Effector memory CD8-positive, alpha-beta T cell (primary cell): ENCODE data around the gene ARHGEF4.
"Not testable (repeated sequence)": the region's sequence is repeated elsewhere in the genome, so short reads cannot be mapped to it uniquely, and the experiment has no call there.

Experiments
- ATAC-seq: fragments of 150-1000 bp; cut with Tn5 transposase; replicated peaks from 2 replicates; pipeline ENCODE4 v1.10.0; 2021; ENCODE audit warnings: mild to moderate bottlenecking, moderate library complexity
- DNase-seq, 3 experiments: peaks; one replicate each; pipeline ENCODE4 v3.0.0; 2021
- H3K27ac Mint-ChIP-seq, 2 donors: one replicate each; pipeline ENCODE4 v1.8.0; 2022; ENCODE audit warnings: mild to moderate bottlenecking in 2 of 2, mixed read lengths in 2 of 2, moderate library complexity in 2 of 2
- H3K27me3 Mint-ChIP-seq, 2 donors: one replicate each; pipeline ENCODE4 v1.8.0; 2022; ENCODE audit warnings: mixed read lengths in 2 of 2
- H3K36me3 Mint-ChIP-seq: one replicate; pipeline ENCODE4 v1.8.0; 2022; ENCODE audit warnings: mild to moderate bottlenecking, moderate library complexity, mixed read lengths; ENCODE audit not compliant: insufficient read depth
- H3K4me1 Mint-ChIP-seq, 2 donors: one replicate each; pipeline ENCODE4 v1.8.0; 2022; ENCODE audit warnings: low read depth in 2 of 2, mixed read lengths in 2 of 2
- H3K4me3 Mint-ChIP-seq, 2 donors: one replicate each; pipeline ENCODE4 v1.8.0; 2022; ENCODE audit warnings: mild to moderate bottlenecking in 2 of 2, mixed read lengths in 2 of 2, moderate library complexity in 2 of 2
- H3K9me3 Mint-ChIP-seq, 2 donors: one replicate each; pipeline ENCODE4 v1.8.0; 2022; ENCODE audit warnings: mixed read lengths in 2 of 2

The ARHGEF4 gene

DNA sequence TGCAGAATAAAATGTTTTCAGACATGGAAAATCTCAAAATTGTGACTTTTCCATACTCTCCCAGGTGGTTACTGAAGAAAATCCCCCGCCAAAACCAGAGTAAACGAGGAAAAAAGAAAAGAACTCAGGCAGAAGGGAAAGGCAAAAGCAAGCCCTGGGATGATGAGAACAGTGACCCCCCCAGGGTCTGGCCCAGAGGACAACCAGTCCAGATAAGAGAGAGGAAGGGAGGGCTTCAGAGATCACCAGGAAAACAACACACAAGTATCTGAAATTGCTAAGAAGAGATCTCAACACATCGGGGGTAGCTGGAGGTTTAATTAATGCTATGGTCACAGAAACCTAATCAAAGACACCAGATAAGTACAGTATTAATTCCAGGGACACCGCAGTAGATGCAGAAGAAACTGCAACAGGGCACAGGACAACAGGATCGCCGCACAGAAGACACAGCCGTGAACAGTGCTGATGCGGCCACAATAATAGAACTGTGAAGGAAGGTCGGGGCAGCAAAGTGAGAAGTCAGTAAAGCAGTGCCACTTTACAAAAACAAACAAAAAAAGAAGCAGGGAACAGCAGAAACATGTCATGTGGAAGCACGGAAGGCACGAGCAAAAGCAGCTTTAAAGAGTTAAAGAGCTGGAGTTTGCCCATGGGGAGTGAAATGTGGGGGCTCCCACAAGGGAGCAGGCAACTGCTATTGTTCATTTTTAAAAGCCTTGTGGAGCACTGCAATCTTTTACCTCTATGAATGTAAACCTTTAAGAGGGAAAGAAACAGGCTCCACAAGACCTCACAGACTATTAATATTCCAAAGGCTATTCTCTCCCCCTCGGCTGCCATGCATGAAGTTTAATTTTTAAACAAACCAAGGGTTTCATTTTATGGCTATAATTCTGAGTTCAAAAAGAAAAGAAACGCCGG, 228.1 kb downstream of the ARHGEF4 start:
- Mint-ChIP-seq H3K4me1 (peaks cover 26 to 42% of the 10 kb centered on the region in 2 donors), H3K9me3 (no peaks in the 10 kb centered on the region), H3K4me3 (peak overlapping the region in 1 of 2 donors; percentile 9), H3K27ac (peak overlapping the region in 1 of 2 donors; percentile 37), H3K36me3 (peaks cover 70% of the 10 kb centered on the region), H3K27me3 (no peaks in the 10 kb centered on the region)
- no peak for DNase-seq
- no peak for ATAC-seq

- no peaks in the 10 kb centered on the region for H3K27me3 Mint-ChIP-seq
- H3K36me3 Mint-ChIP-seq, result peaks cover 70% of the 10 kb centered on the region
- H3K9me3 Mint-ChIP-seq, result no peaks in the 10 kb centered on the region
- H3K4me1 Mint-ChIP-seq, result peaks cover 29 to 36% of the 10 kb centered on the region in 2 donors
- DNase-seq (no peak), ATAC-seq (no peak)
- peak overlapping the region in 1 of 2 donors; percentile 69 for H3K27ac Mint-ChIP-seq
- no peak overlapping the region for H3K4me3 Mint-ChIP-seq
Measured at GRCh38 chr2:131067465-131068125, 230.9 kb downstream of the ARHGEF4 start.

- not testable (repeated sequence) for H3K27me3 Mint-ChIP-seq, ATAC-seq, H3K4me3 Mint-ChIP-seq, DNase-seq, H3K9me3 Mint-ChIP-seq
- Mint-ChIP-seq H3K27ac (peak overlapping the region in 1 of 2 donors; percentile 69), H3K4me1 (peaks cover 29 to 37% of the 10 kb centered on the region in 2 donors), H3K36me3 (peaks cover 76% of the 10 kb centered on the region)
Measured at GRCh38 chr2:131068172-131068571, 231.5 kb downstream of the ARHGEF4 start.

GRCh38 chr2:131075578-131075977, 238.9 kb downstream of the ARHGEF4 start:
- Mint-ChIP-seq H3K36me3 (peaks cover 88% of the 10 kb centered on the region), H3K27ac (peak overlapping the region; percentile 69 to 76), H3K4me1 (peaks cover 41 to 51% of the 10 kb centered on the region in 2 donors)
- not testable (repeated sequence) for H3K27me3 Mint-ChIP-seq, H3K4me3 Mint-ChIP-seq, DNase-seq, H3K9me3 Mint-ChIP-seq, ATAC-seq

DNA sequence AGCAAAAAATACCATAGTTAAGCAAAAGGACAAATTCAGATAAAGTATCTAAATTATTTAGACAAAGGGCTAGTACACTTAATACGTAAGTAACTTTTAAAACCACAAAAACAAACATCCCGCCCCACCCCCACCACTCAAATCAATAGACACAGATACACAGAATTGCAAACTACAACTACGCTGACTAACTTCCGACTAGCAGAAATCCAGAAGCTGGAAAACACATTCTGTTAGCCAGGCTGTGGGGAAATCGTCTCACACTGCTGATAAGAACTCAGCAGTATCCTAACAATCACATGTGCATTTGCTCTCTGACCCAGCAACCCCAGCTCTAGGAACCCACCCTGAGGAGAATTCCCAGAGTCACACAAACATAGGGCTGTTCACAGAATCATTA, 240.0 kb downstream of the ARHGEF4 start:
- Mint-ChIP-seq H3K4me3 (no peak overlapping the region), H3K4me1 (peaks cover 47 to 60% of the 10 kb centered on the region in 2 donors), H3K27me3 (no peaks in the 10 kb centered on the region), H3K9me3 (no peaks in the 10 kb centered on the region), H3K27ac (peak overlapping the region; percentile 69 to 76), H3K36me3 (peaks cover 97% of the 10 kb centered on the region)
- DNase-seq (no peak), ATAC-seq (no peak)

DNA sequence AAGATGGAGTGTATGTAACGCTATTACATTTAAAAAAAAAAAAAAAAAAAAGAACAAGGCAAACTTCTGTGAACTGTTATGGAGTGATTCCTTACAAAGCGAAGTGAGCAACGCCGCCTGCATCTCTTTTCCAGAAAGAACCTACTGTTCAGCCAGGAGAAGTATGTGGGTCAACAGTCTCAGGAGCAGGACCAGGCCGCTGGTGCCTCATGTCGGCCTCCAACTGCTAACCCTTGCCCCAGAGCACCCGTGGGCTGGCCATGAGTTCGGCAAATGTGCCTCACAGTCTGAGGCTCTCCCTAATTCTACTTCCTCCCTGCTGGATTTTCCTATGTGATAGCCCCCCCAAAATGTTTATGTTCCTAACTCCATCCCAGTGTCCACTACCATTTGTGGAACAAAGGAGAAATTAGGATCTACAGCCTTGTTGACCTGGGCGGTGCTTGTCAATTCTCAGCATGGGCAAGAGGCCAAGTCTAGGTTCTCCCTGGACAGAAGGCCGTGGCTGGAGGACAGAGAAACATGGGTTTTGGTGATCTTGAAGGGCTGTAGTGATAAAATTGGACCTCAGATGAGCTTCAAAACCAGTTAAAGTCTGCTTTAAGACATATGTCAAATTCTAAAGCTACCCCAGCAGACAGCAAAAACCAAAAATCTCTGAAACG, 240.6 kb downstream of the ARHGEF4 start:
- no peaks in the 10 kb centered on the region for H3K27me3 Mint-ChIP-seq
- ATAC-seq (no peak), DNase-seq (no peak)
- no peak overlapping the region for H3K4me3 Mint-ChIP-seq
- H3K4me1 Mint-ChIP-seq, result peaks cover 48 to 59% of the 10 kb centered on the region in 2 donors
- H3K9me3 Mint-ChIP-seq, result no peaks in the 10 kb centered on the region
- peaks cover 98% of the 10 kb centered on the region for H3K36me3 Mint-ChIP-seq
- peak overlapping the region in 1 of 2 donors; percentile 69 for H3K27ac Mint-ChIP-seq

DNA sequence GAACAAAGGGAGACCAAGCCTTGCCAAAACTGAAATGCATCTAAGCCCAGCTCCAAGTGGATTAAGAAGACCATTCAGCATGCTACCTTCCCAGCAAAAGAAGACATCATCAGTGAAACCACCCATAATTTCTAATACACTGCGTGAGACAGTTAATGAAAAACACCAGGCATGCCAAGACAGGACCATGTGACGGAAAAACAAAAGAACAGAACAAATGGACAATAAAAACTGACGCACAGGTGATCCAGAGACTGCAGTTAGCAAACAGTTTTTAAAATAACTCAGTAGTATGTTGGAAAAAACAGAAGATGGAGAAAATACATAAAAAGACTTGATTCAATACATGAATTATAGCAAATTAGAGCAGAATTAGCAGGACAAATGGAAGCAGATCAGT, 241.3 kb downstream of the ARHGEF4 start:
- peaks cover 48 to 56% of the 10 kb centered on the region in 2 donors for H3K4me1 Mint-ChIP-seq
- no peak overlapping the region for H3K27ac Mint-ChIP-seq
- DNase-seq, result no peak
- no peaks in the 10 kb centered on the region for H3K27me3 Mint-ChIP-seq
- H3K9me3 Mint-ChIP-seq, result no peaks in the 10 kb centered on the region
- no peak for ATAC-seq
- peaks cover 91% of the 10 kb centered on the region for H3K36me3 Mint-ChIP-seq
- peak overlapping the region in 1 of 2 donors; percentile 18 for H3K4me3 Mint-ChIP-seq

- DNase-seq, ATAC-seq, H3K27me3 Mint-ChIP-seq, H3K9me3 Mint-ChIP-seq: not testable (repeated sequence)
- Mint-ChIP-seq H3K27ac (peak overlapping the region; percentile 63 to 88), H3K36me3 (peaks cover 78% of the 10 kb centered on the region), H3K4me3 (peak overlapping the region; percentile 25 to 48), H3K4me1 (peaks cover 47 to 59% of the 10 kb centered on the region in 2 donors)
Measured at GRCh38 chr2:131079931-131080330, 243.2 kb downstream of the ARHGEF4 start.

GRCh38 chr2:131081190-131081589, 244.5 kb downstream of the ARHGEF4 start:
- DNase-seq (no peak), ATAC-seq (no peak)
- peak overlapping the region in 1 of 2 donors; percentile 5 for H3K4me3 Mint-ChIP-seq
- peaks cover 47 to 65% of the 10 kb centered on the region in 2 donors for H3K4me1 Mint-ChIP-seq
- no peaks in the 10 kb centered on the region for H3K9me3 Mint-ChIP-seq
- peaks cover 76% of the 10 kb centered on the region for H3K36me3 Mint-ChIP-seq
- peak overlapping the region; percentile 30 to 35 for H3K27ac Mint-ChIP-seq
- no peaks in the 10 kb centered on the region for H3K27me3 Mint-ChIP-seq

GRCh38 chr2:131085646-131086045, 248.9 kb downstream of the ARHGEF4 start:
- H3K4me1 Mint-ChIP-seq, result peaks cover 25 to 59% of the 10 kb centered on the region in 2 donors
- H3K36me3 Mint-ChIP-seq, result peaks cover 74% of the 10 kb centered on the region
- DNase-seq, result no peak
- no peaks in the 10 kb centered on the region for H3K27me3 Mint-ChIP-seq
- no peak for ATAC-seq
- no peaks in the 10 kb centered on the region for H3K9me3 Mint-ChIP-seq
- peak overlapping the region in 1 of 2 donors; percentile 20 for H3K27ac Mint-ChIP-seq
- no peak overlapping the region for H3K4me3 Mint-ChIP-seq

GRCh38 chr2:131092458-131093005, 255.8 kb downstream of the ARHGEF4 start:
- peaks cover 38% of the 10 kb centered on the region for H3K36me3 Mint-ChIP-seq
- H3K27me3 Mint-ChIP-seq, result no peaks in the 10 kb centered on the region
- ATAC-seq (no peak), DNase-seq (peak in 1 of 3 experiments; percentile 12)
- H3K27ac Mint-ChIP-seq, result peak overlapping the region; percentile 86 to 97
- no peaks in the 10 kb centered on the region for H3K9me3 Mint-ChIP-seq
- H3K4me3 Mint-ChIP-seq, result peak overlapping the region; percentile 71 to 87
- peaks cover 7 to 33% of the 10 kb centered on the region in 2 donors for H3K4me1 Mint-ChIP-seq

GRCh38 chr2:131093006-131093695, 256.4 kb downstream of the ARHGEF4 start, which contains the start of gene FAM168B:
TSS of gene FAM168B (minus strand) at chr2:131093460. CDS start at chr2:131082646, 10,814 bp downstream.
- peak within 1 kb of the TSS; percentile 95 to 97 for H3K27ac Mint-ChIP-seq
- peaks cover 32% of the 10 kb centered on the region for H3K36me3 Mint-ChIP-seq
- H3K4me1 Mint-ChIP-seq, result peaks cover 7 to 27% of the 10 kb centered on the region in 2 donors
- H3K27me3 Mint-ChIP-seq, result no peaks in the 10 kb centered on the region
- H3K9me3 Mint-ChIP-seq, result no peaks in the 10 kb centered on the region
- DNase-seq (peak; percentile 81 to 91 (median 89)), ATAC-seq (peak; percentile 84)
- H3K4me3 Mint-ChIP-seq, result peak within 1 kb of the TSS; percentile 87 to 95
